Neural cell (in vitro differentiated cells): ENCODE data around the gene CYP2U1.

ENCODE experiments used
- EZH2 ChIP-seq: fragments of 200-600, 300-800 bp; shearing (Covaris generic), sonication (generic); IDR thresholded peaks from 2 replicates; pipeline ENCODE4 v1.6.1; 2014; ENCODE audit warnings: antibody characterized with exemption, low read length, borderline replicate concordance, mild to moderate bottlenecking; ENCODE audit not compliant: insufficient read depth, poor library complexity, severe bottlenecking
- MXI1 ChIP-seq: fragments of 450-650 bp; conservative IDR thresholded peaks from 2 replicates; pipeline ENCODE4 v1.6.1; 2014; ENCODE audit warnings: antibody characterized with exemption, mild to moderate bottlenecking; ENCODE audit not compliant: poor library complexity, severe bottlenecking
- POLR2AphosphoS5 ChIP-seq: IDR thresholded peaks from 2 replicates; pipeline ENCODE4 v1.6.1; 2012
- RAD21 ChIP-seq: fragments of 450-650 bp; conservative IDR thresholded peaks from 2 replicates; pipeline ENCODE4 v1.6.1; 2014; ENCODE audit warnings: antibody characterized with exemption, mild to moderate bottlenecking, moderate library complexity
- SMC3 ChIP-seq: fragments of 450-650 bp; conservative IDR thresholded peaks from 2 replicates; pipeline ENCODE4 v1.6.1; 2014; ENCODE audit warnings: antibody characterized with exemption, mild to moderate bottlenecking, moderate library complexity; ENCODE audit not compliant: poor library complexity
- TAF1 ChIP-seq: IDR thresholded peaks from 2 replicates; pipeline ENCODE4 v1.6.1; 2012; ENCODE audit warnings: low read depth
- TF ChIP-seq, protein P1 (sequence below): fragments of 450-650 bp; IDR thresholded peaks from 2 replicates; pipeline ENCODE4 v1.5.1; 2014; ENCODE audit warnings: antibody characterized with exemption, mild to moderate bottlenecking, moderate library complexity; ENCODE audit not compliant: poor library complexity, severe bottlenecking

DNA sequence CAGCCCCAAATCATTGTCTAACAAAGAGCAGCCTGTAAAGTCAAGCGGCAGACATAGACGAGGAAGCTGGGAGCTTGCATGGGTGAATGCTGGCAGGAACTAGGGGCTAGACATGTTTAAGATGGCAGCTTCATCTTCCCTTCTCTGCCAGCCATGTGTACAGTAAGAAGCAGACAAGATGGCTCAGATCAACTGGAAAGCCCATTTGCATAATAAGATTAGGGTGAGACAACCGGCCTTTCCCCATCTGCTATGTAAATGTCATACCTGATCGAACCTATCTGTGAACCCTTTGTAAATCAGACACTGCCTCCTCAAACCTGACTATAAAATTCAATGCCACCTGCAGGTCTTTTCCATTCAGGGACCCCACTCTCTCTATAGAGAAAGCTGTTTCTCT is 35.6 kb downstream of the CYP2U1 start:
- TF ChIP-seq MXI1 (no peak), POLR2AphosphoS5 (no peak), EZH2 (no peak), RAD21 (no peak), SMC3 (no peak), TAF1 (no peak)
- TF ChIP-seq, protein P1, sequence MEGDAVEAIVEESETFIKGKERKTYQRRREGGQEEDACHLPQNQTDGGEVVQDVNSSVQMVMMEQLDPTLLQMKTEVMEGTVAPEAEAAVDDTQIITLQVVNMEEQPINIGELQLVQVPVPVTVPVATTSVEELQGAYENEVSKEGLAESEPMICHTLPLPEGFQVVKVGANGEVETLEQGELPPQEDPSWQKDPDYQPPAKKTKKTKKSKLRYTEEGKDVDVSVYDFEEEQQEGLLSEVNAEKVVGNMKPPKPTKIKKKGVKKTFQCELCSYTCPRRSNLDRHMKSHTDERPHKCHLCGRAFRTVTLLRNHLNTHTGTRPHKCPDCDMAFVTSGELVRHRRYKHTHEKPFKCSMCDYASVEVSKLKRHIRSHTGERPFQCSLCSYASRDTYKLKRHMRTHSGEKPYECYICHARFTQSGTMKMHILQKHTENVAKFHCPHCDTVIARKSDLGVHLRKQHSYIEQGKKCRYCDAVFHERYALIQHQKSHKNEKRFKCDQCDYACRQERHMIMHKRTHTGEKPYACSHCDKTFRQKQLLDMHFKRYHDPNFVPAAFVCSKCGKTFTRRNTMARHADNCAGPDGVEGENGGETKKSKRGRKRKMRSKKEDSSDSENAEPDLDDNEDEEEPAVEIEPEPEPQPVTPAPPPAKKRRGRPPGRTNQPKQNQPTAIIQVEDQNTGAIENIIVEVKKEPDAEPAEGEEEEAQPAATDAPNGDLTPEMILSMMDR, result no peak
